Ramos (cell line): ENCODE measurements around the gene KIF26B.
"Not testable (repeated sequence)": the region's sequence is repeated elsewhere in the genome, so short reads cannot be mapped to it uniquely, and the experiment has no call there.

Experiments
- in situ Hi-C: fragments of 300-500 bp; cut with MboI; formaldehyde crosslinking; loops from one replicate; pipeline ENCODE4 v1.14.3; 2022; ENCODE audit warnings: low sequenced_read_pairs; ENCODE audit not compliant: unreplicated experiment

Gene KIF26B

GRCh38 chr1:245650441-245650960 lies 495.7 kb downstream of the KIF26B start:
- in situ Hi-C loops, result no loop called here

- in situ Hi-C loops, result no loop called here
Observed at GRCh38 chr1:245651093-245651492, 496.3 kb downstream of the KIF26B start.

DNA sequence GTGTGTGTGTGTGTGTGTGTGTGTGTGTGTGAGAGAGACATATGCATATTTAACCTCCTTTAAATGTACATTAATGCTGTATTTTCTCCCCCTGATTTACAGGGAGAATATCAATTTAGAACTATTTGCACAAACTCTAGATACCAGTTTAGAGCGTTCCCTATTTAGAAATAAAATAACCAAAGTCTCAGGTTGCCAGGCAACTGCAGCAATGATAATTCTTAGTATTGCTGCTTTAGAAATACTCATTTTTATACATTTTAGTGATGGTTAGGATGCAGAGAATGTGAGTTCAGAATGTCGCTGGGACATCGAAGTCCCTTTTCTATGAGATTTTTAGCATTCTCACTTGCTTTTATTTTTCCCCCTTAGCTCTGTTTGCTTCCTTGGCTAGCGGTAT lies 497.3 kb downstream of the KIF26B start:
- in situ Hi-C loops, result no loop called here

DNA sequence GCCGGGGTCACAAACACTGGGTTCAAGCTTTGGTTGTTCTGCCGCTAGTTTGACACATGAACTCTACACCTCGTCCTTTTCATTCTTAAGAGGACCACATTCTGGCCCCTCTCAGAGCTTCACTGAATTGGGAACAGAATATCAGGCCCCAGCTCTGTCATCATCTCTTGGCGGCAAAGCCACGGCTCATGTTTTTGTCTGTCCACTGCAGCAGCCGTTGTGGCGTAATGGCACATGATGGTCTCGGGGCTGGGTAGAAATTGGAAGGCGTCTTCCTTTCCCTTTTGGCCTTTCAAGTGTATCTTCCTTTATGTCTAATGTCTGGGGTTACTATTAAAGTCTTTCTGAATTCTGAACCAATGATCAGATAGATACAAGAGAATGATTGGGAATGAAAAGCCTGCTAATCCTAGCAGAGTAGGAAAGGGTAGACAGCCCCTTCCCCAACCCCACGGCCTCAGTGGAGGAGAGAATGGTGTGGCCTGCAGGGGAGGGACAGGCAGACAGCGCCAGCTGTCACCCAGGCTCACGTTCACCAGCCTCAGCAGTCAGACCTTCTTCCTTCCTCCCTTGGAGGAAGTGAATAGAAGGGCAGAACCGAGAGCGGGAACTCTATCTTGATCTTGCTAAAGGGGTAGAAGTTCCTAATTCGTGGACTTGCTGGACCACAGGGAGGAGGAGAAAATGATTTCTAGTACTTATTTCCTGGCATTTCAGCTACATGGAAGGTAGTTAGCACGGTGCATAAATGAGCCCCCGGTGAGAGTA lies 498.1 kb downstream of the KIF26B start:
- in situ Hi-C loops, result no loop called here

DNA sequence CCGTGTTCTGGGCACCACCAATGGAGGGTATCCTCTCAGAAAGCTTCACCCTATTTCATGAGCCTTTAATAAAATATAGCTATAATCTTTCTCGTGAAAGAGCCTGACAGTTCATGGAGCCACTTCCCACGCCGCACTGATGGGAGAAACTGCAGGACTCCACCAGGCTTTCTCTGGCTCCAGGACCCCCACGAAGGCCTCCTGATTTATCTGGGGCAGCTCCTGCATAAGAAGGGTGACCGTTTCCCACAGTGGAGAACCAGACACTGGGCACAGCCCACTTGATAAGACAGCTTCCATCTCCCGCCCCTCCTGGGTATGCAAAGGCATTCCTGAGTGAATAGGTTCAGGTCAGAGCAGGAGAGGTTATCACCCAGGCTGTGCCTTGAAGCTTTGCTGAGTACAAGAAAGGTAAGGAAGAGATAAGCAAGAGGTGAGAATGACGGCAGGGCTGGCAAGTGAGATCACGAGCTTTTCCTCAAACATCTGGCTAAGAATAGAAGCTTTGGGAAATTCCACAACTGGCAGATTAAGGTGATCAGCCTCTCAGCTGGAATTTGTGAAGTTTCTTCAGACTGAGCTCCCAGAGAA lies 499.8 kb downstream of the KIF26B start:
- in situ Hi-C loops, result no loop called here

GRCh38 chr1:245656189-245656717 lies 501.5 kb downstream of the KIF26B start:
- in situ Hi-C loops, result no loop called here

DNA sequence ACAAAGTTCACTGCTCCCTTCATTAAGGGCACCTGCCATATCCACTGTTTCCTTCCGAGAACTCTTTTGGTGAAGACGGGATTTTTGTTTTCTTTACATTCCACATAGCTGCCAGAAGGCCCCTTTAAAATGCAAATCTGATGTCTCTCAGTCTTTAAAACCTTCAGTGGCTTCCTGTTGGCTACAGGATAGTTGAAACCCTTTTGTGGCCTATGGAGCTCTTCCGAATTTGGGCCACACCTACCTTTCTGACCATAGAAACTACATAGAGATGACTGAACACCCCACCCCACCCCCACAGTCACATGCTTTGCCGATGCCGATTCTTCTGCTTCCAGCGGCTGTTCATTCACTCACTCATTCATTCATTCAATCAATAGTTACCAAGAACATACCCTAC lies 502.6 kb downstream of the KIF26B start:
- in situ Hi-C loops, result no loop called here

DNA sequence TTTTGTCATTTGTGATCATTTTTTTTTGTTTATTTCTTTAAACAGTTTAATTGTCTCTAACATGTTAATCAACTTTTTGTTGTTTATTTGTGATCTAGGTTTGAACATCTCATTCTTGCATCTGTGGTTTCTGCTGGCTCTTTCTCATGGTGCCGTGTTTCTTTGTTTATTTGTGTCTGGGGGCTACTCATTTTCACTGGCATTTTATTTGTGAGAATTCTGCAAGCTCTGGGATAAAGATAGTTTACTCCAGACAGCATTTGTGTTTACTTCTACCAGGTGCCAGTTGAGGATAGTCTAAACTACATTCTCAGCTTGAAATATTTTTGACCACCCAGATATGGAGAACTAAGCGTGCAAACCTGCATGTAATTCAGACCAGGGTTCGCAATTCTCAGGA lies 508.6 kb downstream of the KIF26B start:
- in situ Hi-C loops, result no loop called here

DNA sequence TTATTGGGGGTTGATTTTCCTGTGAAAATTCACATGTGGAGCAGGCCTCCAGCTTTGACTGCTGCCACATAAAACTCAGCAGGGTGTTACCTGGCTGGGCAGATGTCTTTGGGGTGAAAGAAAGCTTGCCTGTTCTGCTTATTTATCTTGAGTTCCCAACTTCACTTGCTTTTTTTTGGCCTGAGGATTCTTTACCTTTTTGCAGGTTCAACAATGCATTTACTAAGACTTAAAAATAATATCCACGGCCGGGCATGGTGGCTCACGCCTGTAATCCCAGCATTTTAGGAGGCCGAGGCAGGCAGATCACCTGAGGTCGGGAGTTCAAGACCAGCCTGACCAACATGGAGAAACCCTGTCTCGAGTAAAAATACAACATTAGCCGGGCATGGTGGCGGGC lies 509.1 kb downstream of the KIF26B start:
- in situ Hi-C loops, result no loop called here

- in situ Hi-C loops, result no loop called here
Observed at GRCh38 chr1:245666412-245666811, 511.6 kb downstream of the KIF26B start.

GRCh38 chr1:245671349-245671748 lies 516.6 kb downstream of the KIF26B start:
- in situ Hi-C loops, result no loop called here

DNA sequence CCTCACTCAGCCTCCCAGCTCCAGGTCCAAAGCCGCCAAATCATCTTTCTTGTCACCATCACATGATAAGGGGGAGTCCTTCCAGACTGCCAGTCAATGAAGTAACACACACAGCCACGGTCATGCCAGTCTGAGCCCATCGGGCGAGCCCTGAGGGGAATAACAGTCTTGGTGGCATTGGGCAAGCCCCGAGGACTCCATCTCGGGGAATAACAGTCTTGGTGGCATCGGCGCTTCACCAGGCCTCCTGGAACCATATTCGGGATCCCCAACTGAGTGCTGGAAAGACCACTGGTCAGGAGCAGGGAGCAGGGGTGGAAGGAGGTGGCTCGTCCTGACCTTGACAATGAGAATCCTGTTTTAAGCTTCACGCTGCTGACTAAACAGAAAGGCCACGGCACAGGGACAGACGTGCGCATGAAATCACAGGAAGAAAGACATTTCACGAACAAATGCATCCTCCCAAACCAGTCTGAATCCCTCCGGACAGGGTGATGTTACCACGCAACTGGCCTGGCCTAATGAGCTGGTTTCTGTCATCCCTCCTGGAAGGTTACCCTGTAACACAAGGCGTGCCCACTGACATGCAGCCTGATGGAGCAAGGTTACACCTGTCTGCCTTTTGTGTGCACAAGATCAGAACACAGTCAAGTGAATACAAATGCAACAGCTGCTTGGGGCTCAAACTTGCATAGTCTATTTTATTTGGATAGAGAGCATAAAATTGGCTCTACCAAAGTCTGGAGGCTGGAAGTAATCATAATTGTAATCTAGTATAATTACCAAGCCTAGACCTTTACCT lies 517.4 kb downstream of the KIF26B start:
- in situ Hi-C loops, result no loop called here

GRCh38 chr1:245672836-245673656 lies 518.3 kb downstream of the KIF26B start:
- in situ Hi-C loops, result not testable (repeated sequence)

- in situ Hi-C loops, result no loop called here
Observed at GRCh38 chr1:245673881-245674414, 519.2 kb downstream of the KIF26B start.

DNA sequence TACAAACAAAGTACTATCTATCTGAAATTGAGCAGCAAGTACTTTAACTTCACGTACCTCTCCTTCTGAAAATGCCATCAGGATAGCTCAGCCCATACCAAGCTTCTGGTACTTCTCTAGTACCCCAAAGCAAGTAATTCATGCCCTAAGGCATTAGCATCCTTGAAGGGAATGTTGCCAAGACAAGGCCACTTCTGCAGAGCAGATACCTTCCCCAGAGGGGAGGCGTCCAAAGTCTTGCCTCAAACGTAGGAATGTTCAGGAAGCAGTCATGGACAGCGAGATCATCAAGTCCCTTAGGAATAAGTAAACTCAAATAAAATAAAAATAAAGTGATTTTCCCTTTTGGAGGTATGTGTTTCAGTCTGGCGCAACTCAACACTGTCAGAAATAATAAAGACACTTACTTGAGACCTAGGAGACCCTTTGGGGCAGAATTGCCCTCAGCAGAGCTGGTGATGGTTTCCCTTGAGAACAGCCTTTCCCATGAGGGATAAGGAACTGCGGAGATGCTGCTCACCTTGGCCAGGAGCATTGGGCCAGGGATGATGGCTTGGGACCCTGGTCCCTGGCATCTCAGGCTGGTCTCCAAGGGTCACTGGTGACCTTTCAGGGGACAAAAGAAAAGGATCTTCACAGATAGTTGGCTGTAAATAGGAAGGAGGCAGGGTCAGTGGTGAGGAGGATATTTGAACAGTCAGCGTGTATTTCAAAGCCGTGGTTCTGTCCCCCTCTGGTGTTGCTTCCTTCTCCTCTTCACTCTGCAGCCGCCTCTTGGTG lies 522.9 kb downstream of the KIF26B start:
- in situ Hi-C loops, result no loop called here

GRCh38 chr1:245678860-245679411 lies 524.2 kb downstream of the KIF26B start:
- in situ Hi-C loops, result no loop called here

GRCh38 chr1:245679821-245680780 lies 525.3 kb downstream of the KIF26B start:
- in situ Hi-C loops, result no loop called here
